HG03135 (cell line): Measurements from ENCODE around the gene UGT3A2.

ENCODE experiments used
- ATAC-seq: cut with Tn5 transposase; IDR thresholded peaks from one replicate; pipeline ENCODE4 v1.9.1; 2021; ENCODE audit warnings: mild to moderate bottlenecking, moderate library complexity; ENCODE audit not compliant: unreplicated experiment

UGT3A2 gene, protein sequence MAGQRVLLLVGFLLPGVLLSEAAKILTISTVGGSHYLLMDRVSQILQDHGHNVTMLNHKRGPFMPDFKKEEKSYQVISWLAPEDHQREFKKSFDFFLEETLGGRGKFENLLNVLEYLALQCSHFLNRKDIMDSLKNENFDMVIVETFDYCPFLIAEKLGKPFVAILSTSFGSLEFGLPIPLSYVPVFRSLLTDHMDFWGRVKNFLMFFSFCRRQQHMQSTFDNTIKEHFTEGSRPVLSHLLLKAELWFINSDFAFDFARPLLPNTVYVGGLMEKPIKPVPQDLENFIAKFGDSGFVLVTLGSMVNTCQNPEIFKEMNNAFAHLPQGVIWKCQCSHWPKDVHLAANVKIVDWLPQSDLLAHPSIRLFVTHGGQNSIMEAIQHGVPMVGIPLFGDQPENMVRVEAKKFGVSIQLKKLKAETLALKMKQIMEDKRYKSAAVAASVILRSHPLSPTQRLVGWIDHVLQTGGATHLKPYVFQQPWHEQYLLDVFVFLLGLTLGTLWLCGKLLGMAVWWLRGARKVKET

DNA sequence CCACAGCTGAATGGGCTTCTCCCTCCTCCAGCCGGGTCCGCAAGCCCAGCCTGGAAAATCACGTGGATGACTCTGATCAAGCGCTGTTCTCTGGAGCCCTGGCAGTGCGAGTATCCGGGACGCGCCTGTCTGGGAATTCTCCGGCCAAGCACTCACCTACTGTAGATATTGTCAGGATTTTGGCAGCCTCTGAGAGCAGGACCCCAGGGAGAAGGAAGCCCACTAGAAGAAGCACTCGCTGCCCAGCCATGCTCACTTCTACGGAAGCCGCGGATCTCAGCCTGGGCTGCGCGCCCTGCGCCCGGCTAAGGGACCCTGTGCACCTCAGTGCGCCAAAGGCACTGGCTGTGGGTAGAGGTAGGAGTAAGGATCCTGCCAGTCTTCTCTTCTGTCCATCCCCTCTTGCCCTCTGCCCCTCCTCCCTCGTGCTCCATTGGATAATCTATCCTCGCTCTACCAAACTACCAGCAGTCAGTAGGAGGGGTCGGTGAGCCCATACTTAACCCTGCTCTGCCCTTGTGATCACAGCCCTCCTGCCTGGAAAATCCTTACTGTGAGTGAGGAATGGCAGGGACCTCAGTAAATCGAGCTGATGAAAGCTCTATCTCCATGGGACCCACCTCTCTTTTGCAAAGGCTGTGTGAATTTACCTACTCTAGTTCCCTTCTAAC, at the start of gene UGT3A2:
TSS of gene UGT3A2 (minus strand) at position 343 of the 671 bp plus-strand sequence. CDS start at position 250, 93 bp downstream.
- ATAC-seq = no peak

GRCh38 chr5:36111238-36111637, 44.6 kb upstream of the UGT3A2 start:
- ATAC-seq = no peak

GRCh38 chr5:36108758-36109460, 42.2 kb upstream of the UGT3A2 start:
- ATAC-seq = no peak

- ATAC-seq = no peak
Measured at GRCh38 chr5:36105819-36106218, 39.1 kb upstream of the UGT3A2 start.

DNA sequence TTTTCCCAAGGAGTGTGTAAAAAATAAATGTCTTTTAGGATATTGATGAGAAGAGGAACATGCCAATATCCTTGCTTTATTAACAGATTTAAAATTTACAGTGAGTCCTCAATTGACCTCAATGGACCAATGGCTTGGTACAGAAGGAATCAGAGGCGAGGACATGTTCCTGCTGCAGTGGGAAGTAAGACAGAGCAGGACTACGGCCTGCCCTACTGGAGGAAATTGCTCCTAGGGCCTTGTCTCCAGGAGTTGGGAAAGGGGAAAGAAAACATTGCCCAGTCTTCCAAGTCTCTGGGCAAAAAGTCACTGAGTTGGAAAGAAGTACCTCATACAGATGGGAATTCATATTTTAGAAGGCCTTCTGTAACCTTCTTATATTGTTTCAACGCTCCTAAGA, 33.1 kb upstream of the UGT3A2 start:
- ATAC-seq = no peak

GRCh38 chr5:36096486-36096885, 29.8 kb upstream of the UGT3A2 start:
- no peak for ATAC-seq

GRCh38 chr5:36089989-36090388, 23.3 kb upstream of the UGT3A2 start:
- ATAC-seq = peak; percentile 86

DNA sequence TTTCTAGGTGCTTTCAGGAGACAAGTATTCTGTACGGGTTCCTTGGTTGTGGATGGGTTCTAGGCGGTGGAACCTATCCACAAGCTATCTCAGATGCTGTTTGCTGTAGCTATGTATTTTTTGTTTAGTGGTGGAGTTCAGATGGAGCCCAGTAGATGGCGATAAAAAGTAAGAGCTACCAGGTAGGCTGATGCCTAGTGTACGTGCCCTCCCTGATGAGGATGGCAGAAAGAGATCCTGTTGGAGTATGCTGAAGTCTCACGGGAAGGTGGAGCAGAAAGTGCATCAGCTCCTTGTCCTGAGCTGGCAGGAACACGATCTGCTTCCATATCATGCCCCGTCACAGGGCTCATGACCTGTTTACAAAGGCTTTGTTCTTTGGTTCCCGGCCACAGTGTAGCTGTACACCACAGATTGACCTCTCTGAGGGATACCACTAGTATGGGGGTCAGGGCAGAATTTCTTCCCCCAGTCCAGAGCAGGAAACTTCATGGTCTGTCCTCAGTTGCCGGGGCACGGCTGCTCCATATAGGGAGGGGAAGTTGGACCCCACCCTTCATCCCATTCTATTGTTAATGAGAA, 12.6 kb upstream of the UGT3A2 start:
- ATAC-seq = peak; percentile 92

DNA sequence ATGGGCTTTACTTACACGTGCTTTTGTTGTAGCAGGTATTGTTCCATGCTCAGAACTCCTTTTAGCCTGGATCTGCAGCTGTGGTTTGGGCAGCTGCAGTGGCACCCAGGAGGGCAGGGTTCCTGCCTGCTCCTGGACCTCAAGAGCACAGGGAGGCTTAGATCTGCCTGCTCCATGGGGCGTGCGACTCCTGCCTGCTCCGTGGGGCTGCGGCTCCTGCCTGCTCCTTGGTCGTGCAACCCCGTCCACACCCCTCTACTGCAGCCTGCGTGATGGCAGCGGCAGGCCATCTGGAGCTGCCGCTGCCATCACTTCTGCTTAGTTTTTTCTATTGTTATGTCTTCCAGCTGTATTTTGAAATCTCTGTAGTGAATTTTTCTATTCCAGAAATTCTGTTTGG, 11.7 kb upstream of the UGT3A2 start:
- ATAC-seq = no peak

GRCh38 chr5:36073595-36074216, 7.0 kb upstream of the UGT3A2 start:
- ATAC-seq = peak; percentile 69

- no peak for ATAC-seq
Measured at GRCh38 chr5:36070687-36071571, 4.2 kb upstream of the UGT3A2 start.

DNA sequence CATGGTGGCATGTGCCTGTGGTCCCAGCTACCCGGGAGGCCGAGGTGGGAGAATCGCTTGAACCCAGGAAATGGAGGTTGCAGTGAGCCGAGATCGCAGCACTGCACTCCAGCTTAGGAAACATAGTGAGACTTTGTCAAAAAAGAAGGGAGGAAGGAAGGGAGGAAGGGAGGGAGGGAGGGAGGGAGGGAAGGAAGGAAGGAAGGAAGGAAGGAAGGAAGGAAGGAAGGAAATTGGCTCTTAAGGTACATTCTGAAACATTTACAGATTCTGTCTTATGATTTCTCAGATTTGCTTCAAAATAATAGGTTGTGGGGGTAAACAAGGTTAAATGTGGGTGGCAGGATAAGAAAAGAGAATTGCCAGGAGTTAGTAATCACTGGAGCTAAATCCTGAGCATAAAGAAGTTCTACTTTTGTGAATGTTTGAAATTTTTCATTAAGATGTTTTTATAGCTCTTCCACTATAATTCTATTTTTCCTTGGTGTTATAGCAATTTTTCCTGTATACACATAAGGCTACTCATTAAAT, 2.1 kb upstream of the UGT3A2 start:
- no peak for ATAC-seq

DNA sequence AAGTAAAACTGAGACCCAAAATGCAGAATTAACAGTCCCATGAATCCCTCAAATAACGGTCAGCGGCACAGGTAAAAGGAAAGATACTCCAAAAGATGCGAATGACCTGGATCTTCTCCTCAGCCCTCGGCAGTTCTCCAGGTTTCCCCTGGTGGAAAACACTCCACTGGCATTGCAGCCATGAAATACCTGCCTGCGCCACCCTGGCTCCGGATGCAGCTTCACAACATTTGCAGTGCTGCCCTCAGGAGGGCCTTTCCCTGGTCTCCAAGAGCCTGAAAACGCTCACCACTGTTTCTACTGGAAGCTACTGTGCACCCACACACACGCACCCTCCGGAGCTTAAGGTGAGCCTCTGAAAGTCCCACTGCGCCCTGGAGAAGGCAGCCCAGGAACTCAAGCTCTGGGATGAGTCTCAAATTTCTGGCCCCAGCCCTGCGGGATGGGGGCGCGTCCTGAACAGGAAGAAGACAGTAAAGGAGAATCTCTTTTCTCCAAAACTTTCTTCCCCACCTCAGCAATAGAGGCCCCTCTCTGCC, 612 bp downstream of the UGT3A2 start:
- no peak for ATAC-seq

DNA sequence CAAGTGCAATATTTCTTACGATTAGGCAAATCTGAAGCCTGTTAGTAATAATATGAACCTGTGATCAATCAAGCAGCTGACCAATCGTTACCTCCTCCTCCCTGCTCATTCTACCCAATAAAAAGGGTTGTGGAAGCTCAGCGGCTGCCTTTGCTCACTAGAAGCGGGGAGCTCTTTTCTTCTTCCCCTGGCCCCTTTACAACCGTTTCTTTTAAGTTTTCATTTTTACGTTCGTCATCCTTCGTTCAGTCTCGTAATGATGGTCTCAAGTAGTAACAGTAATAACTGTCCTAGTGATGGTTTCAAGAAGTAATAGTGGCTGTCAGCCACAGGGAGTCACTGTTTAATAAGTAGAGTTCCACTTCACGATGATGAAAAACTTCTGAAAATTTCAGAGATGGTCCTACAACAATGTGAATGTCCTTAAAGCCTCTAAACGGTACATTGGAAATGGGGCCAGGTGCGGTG, 6.2 kb downstream of the UGT3A2 start:
- no peak for ATAC-seq

GRCh38 chr5:36059571-36060419, 6.9 kb downstream of the UGT3A2 start:
- no peak for ATAC-seq

- ATAC-seq = no peak
Measured at GRCh38 chr5:36058776-36059175, 7.9 kb downstream of the UGT3A2 start.

- no peak for ATAC-seq
Measured at GRCh38 chr5:36057386-36057785, 9.3 kb downstream of the UGT3A2 start.

GRCh38 chr5:36056422-36056821, 10.3 kb downstream of the UGT3A2 start:
- ATAC-seq = no peak
